Neural crest cell (in vitro differentiated cells): ENCODE results near the gene SLC5A3. TPM values are rescaled to one million over a fixed set of nuclear protein-coding genes. Genes with fewer than 3 reads are reported as not detected.

Source experiments
- DNase-seq: peaks from one replicate; pipeline ENCODE4 v3.0.0; 2021; ENCODE audit warnings: low read depth, mixed read lengths, low spot score
- H3K27ac Mint-ChIP-seq: one replicate; pipeline ENCODE4 v1.8.0; 2021; ENCODE audit warnings: mild to moderate bottlenecking, mixed read lengths; ENCODE audit not compliant: unreplicated experiment
- H3K27me3 Mint-ChIP-seq: 2 replicates; pipeline ENCODE4 v1.8.0; 2021; ENCODE audit warnings: low read depth, mild to moderate bottlenecking, mixed read lengths
- H3K36me3 Mint-ChIP-seq: 2 replicates; pipeline ENCODE4 v1.8.0; 2021; ENCODE audit warnings: low read depth, mild to moderate bottlenecking, mixed read lengths
- H3K4me1 Mint-ChIP-seq: 2 replicates; pipeline ENCODE4 v1.8.0; 2021; ENCODE audit warnings: mixed read lengths
- H3K4me3 Mint-ChIP-seq: one replicate; pipeline ENCODE4 v1.8.0; 2021; ENCODE audit warnings: mild to moderate bottlenecking, mixed read lengths
- H3K9me3 Mint-ChIP-seq: 2 replicates; pipeline ENCODE4 v1.8.0; 2021; ENCODE audit warnings: mixed read lengths
- total RNA-seq: library from RNA; stranded (reverse); gene quantifications from 2 replicates; pipeline ENCODE4 v1.2.1, GENCODE V29; 2021
- TF ChIP-seq, protein P1 (sequence below): fragments of 200-600 bp; sonication (generic); conservative IDR thresholded peaks from 2 replicates; pipeline ENCODE4 v1.5.0; 2021; ENCODE audit warnings: antibody characterized with exemption, mild to moderate bottlenecking

SLC5A3 gene
- total RNA-seq, 1 donor from 2014 or later: 19.6 TPM

DNA sequence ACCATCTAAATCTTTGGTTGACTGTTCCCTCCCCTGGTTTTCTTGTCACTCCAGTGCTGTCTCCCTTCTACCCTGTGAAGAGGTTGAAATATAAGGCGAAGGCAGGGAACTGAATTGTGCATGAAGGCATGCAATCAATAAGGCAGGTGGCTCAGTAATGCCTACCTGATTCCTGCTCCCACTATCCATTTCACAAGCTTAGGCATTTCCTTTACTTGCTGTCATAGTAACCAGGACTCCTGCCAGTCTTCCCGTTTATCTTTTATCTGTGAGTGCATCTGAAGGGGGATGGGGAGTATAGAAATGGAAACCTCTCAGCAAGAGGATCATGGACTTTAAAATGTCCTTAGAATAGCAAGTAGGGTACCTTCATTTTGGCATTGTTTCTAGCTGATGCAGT, 40.5 kb downstream of the SLC5A3 start:
- peaks cover 11% of the 10 kb centered on the region for H3K9me3 Mint-ChIP-seq
- no peaks in the 10 kb centered on the region for H3K27me3 Mint-ChIP-seq
- DNase-seq: no peak
- peaks cover 50% of the 10 kb centered on the region for H3K4me1 Mint-ChIP-seq
- no peak overlapping the region for H3K27ac Mint-ChIP-seq
- TF ChIP-seq, protein P1, sequence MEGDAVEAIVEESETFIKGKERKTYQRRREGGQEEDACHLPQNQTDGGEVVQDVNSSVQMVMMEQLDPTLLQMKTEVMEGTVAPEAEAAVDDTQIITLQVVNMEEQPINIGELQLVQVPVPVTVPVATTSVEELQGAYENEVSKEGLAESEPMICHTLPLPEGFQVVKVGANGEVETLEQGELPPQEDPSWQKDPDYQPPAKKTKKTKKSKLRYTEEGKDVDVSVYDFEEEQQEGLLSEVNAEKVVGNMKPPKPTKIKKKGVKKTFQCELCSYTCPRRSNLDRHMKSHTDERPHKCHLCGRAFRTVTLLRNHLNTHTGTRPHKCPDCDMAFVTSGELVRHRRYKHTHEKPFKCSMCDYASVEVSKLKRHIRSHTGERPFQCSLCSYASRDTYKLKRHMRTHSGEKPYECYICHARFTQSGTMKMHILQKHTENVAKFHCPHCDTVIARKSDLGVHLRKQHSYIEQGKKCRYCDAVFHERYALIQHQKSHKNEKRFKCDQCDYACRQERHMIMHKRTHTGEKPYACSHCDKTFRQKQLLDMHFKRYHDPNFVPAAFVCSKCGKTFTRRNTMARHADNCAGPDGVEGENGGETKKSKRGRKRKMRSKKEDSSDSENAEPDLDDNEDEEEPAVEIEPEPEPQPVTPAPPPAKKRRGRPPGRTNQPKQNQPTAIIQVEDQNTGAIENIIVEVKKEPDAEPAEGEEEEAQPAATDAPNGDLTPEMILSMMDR: no peak
- no peak overlapping the region for H3K4me3 Mint-ChIP-seq
- H3K36me3 Mint-ChIP-seq: peaks cover 24% of the 10 kb centered on the region

DNA sequence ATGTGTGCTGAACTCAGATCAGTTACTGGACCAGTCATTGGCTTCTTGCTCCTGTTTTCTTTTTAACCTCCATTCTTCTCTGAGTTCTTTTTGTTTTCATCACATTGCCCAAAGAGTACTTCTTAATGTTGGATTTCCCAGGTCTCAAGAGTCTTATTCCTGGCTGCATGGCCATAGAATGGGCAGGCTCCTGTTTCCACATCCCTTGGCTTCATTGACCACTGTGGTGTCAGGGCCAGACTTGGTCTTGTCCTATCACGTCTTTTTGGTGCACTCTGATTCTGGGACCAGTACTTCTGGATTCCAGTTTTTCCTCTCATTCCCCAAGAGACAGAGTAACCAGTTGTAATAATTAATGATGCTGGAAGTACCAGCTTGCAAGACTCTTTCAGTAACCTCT, 41.8 kb downstream of the SLC5A3 start:
- no peak for DNase-seq
- Mint-ChIP-seq H3K4me3 (no peak overlapping the region), H3K36me3 (peaks cover 24% of the 10 kb centered on the region), H3K27me3 (no peaks in the 10 kb centered on the region), H3K9me3 (peaks cover 11% of the 10 kb centered on the region), H3K4me1 (peaks cover 46% of the 10 kb centered on the region), H3K27ac (no peak overlapping the region)
- TF ChIP-seq, protein P1: no peak

DNA sequence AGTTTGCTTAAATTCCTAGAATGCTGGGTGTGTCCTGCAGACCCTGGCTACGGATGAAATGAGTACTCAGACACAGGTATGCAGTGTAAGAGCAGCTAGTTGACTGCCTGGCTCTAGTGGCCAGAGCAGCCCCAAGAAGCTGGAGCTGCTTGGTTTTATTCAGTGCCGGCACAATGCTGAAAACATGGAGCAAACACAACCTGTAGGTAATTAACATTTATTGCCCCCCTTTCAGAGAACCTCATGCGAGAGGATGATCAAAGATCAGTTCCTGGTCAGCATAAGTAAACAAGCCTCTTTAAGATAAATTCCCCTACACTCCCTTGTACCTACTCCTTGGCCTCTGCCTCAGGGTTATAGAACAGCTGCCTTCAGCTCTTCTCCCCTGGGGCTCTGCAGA, 43.2 kb downstream of the SLC5A3 start:
- Mint-ChIP-seq H3K4me1 (peaks cover 37% of the 10 kb centered on the region), H3K9me3 (peaks cover 13% of the 10 kb centered on the region), H3K27me3 (no peaks in the 10 kb centered on the region), H3K4me3 (no peak overlapping the region), H3K27ac (no peak overlapping the region), H3K36me3 (peaks cover 25% of the 10 kb centered on the region)
- TF ChIP-seq, protein P1: no peak
- DNase-seq: no peak

DNA sequence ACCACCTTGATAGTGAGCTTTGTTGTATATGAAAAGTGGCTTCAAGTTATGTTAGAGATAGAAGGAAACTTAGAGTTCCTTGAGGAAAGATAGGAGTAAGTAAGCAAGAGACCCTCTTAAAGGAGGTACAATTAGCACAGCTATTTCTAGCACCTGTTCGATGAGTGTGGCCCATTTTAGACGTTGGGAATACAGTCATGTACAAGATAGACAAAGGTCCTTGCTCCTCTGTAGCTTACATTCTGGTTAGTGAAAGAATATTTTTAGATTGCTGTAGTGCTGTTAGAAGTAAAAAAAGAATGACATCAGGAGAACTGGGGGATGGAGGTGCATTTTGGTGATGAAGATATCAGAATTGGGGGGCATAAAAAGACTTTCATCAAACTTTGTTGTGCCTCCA, 47.5 kb downstream of the SLC5A3 start:
- Mint-ChIP-seq H3K27ac (no peak overlapping the region), H3K9me3 (peaks cover 15% of the 10 kb centered on the region), H3K4me1 (peaks cover 10% of the 10 kb centered on the region), H3K36me3 (peaks cover 29% of the 10 kb centered on the region), H3K4me3 (no peak overlapping the region), H3K27me3 (no peaks in the 10 kb centered on the region)
- DNase-seq: no peak
- TF ChIP-seq, protein P1: no peak

DNA sequence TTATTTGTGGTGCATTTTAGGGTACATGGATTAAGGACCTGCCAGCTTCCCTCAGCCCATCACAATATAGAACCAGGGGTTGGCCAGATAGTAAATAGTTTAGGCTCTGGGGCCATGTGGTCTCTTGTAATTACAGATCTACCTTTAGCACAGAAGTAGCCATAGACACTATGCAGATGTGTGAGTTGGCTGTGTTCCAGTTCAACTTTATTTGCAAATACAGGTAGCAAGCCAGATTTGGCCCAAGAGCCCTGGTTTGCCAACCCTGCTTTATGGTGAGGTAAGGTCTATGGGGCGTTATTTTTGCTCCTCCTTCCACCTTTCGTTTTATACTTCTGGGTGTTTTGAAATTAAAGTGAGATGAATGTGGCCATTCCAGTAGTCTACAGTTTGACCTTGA, 48.7 kb downstream of the SLC5A3 start:
- Mint-ChIP-seq H3K36me3 (peaks cover 23% of the 10 kb centered on the region), H3K9me3 (peaks cover 11% of the 10 kb centered on the region), H3K4me3 (no peak overlapping the region), H3K4me1 (peaks cover 14% of the 10 kb centered on the region), H3K27me3 (no peaks in the 10 kb centered on the region), H3K27ac (no peak overlapping the region)
- DNase-seq: no peak
- TF ChIP-seq, protein P1: no peak

Other genes with a start within 250 kb of the SLC5A3 start
- 231 and 234 TPM in 2 replicates for gene ATP5PO, start 157.8 kb upstream of the SLC5A3 start, total RNA-seq
- gene MRPS6, start within 50 bp of the SLC5A3 start, total RNA-seq: 91.4 and 94.1 TPM in 2 replicates